NCI-H2107 treated with DMSO at 0.1 percent for 48 hours (cell line): ENCODE measurements around the gene CPT1A.

Experiments used
- DNase-seq: peaks from one replicate; lab custom pipeline; 2025; ENCODE audit not compliant: unreplicated experiment; lab: John Stamatoyannopoulos, UW

The CPT1A gene

DNA sequence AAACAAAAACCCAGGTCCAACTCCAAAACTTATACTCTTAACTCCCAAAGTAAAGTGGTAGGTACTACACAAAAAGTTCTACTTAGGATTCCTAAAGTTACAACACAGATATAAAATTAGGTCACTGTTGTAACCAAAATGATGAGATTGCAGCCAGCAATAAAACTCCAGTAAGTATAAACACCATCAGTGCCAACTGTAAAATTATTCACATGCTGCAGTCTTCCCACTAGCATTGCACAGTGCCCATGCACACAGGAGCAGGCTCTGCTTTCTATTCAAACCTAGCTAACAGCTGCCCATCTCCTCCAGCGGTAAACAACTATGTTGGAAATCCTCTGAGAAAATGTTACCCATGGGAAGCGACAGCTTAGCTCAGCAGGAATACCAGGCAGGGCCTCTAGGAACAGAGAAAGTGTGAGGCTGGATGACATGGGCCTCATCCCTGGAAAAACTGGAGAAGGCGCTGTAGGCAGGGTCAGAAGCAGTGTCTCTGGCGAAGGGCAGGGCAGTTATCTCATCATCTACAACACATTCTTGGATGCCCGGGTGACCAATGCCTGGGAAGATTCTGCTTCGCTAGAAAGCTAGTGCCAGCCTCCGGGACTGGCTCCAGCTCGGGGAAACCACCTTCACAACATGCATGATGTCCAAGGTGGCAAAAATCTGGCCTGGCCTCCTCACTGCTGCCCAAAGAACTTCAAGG is 9.1 kb downstream of the CPT1A start:
- DNase-seq = no peak

DNA sequence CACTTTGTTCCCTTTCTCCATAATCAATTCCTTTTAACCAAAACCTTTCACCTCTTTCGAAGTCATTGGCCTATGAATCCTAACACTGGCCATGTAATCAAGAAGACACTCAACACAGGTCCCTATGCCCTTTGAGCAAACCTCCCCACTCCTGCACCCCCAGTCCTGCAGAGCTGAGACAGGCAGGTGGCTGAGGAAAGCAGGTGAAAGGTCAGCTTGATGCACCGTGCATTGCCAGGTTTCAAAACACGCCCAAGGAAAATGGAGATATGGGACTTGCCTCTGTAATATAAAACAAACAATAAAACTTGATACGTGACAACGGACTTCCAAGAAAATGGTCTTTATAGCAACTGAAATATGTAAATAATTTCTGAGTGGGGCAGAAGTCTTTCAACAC is 10.6 kb downstream of the CPT1A start:
- no peak for DNase-seq

DNA sequence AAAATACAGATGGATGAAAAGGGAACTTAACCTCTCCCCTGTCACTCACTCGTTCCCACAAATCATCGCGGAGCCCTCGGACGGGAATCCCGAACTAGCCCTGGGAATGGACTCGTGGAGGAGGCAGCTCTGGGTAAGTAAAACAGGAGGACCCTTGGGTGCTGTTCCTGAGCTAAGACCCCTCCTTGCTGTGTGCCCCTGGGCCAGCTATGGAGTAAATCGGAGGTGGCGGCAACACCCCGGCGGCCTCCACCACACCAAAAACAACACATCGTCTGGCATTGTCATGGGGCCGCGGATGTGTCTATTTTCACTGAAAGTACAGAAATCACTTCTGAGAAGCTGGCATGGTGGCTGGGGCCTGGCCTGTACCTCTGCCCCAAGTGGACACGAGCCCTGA is 12.1 kb downstream of the CPT1A start:
- DNase-seq = no peak

DNA sequence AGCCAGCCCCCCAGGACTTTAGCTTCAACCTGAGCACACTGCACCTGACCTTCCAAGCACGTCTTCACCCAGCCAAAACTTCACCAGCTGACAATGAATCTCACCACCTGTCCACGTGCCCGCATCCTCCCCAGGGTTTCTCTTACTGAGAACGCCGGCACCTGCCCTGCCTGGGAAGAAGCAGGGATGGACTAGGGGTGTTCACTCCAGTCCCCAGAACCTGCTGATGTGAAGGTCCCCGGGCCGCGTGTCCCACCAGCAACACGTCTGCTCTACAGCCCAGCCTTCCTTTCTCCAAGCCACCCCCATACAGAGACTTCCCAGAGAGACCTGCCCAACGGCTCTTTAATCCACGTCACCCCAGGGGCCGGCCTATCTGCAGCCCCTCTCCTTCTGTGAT is 12.8 kb downstream of the CPT1A start:
- DNase-seq = no peak

DNA sequence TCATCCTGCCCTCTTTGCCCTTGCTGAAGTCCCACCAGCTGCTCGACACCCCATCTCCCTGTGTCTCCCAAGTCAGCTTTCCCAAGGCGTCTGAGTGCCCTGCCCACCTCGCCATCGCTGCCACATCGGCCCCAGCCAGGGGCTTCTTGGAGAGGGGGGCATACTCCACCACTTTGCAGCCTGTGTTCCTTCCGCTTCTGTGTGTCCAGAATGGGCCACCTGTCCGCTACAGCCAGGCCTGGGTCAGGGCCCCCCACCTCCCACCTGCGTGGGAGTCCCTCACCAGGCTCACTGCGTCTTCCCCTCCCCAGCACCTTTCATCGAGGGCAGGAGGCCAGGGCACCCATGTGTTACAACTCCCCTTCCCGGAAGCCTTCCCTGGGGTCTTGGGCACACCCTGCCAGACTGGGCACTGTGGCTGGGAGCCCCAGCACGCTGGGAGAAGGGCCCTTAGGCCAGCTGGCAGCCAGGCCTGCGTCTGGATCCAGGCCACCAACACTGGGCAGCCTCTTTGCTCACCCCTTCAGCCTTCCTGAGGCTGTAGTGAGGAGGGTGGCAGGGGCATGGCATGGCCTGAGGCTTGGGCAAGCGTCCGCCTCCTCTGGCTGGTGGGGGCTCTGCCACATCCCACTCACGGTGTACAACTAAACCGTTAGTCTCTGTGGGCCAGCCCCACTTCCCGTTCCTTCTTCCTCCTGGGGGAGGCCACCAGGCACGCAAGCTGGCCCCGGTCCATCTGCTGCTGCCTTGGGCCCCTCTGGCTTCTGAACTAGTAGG is 13.4 kb downstream of the CPT1A start:
- DNase-seq = no peak

DNA sequence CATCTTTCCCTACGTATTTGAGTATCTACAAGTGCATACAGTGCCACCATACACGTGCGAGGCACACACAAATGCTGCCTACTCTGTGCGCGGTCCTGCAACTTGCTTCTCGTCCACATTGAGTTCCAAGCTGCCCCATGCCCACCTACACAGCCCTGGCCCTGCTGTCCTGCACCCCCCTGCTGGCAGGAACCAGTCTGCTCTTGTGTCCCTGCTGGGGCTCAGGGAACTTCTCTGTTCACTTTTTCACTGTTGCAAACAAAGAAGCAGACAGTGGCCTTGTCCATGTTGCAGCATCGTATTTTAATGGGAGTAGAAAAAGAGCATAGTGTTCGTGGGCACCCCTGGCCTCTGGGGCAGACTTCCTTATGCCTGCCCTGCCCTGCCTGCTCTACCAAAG is 14.0 kb downstream of the CPT1A start:
- no peak for DNase-seq

DNA sequence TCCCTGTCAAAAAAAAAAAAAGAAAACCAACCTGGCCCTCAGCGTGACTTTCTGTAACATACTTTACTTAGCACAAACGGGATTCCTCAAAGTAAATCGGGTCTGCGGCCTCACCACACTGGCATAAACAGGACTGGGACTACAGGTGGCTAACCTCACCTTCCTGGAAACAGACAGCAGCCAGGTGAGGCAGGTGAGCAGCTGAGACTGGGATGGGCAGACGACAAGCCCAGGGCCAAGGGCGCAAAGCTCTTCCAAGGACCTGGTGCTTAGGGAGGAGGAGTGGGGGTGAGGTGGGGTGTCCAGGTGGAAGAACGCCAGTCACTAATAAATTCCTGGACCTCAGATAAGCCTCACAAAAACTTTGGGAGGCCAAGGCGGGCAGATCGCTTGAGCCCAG is 15.0 kb downstream of the CPT1A start:
- no peak for DNase-seq

DNA sequence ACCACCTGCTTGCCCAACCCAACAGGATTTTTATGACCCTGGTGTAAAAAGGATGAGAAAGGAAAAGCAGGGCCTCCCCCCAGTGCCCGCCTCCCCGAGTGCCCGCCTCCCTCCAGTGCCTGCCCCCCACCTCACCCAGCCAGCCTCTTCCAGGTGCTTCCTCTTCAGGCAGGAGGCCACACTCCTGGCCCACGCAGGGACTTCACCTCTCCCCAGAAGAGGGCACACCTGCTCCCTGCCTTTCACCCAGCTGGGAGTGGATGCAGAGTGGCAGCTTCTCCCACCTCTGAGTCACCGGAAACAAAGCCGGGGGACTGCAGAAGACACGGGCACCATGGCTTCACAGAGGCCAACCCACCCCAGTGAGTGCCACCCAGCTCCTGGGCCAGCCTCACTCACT is 16.1 kb downstream of the CPT1A start:
- DNase-seq = no peak

DNA sequence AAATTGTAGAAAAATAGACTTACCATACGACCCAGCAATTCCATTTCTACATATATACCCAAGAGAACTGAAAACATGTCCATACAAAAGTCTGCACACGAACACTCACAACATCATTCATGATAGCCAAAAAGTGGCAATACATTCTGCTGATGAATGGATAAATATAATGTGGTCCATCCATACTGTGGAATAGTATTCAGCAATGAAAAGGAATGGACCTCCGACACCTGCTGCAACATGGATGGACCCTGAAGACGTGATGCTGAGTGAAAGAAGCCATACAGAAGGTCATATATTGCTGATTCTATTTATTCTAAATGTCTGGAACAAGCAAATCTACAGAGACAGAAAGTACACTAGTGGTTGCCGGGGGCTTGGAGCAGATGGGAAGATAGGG is 19.2 kb downstream of the CPT1A start:
- DNase-seq = no peak

DNA sequence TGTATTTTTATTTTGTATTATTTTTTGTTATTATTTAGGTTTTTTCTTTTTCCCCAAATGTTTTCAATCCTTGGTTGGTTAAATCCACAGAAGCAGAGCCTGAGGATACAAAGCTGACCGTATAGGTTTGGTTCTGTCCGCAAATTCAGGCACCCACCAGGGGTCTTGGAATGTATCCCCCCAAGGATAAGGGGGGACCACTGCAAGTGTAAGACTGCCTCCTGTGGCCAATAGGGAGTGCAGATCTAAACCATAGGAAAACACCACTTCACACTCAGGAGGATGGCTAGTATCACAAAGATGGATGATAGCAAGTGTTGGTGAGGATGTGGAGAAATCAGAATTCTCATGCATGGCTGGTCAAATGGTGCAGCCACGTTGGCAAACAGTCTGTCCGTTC is 20.0 kb downstream of the CPT1A start:
- DNase-seq = no peak

DNA sequence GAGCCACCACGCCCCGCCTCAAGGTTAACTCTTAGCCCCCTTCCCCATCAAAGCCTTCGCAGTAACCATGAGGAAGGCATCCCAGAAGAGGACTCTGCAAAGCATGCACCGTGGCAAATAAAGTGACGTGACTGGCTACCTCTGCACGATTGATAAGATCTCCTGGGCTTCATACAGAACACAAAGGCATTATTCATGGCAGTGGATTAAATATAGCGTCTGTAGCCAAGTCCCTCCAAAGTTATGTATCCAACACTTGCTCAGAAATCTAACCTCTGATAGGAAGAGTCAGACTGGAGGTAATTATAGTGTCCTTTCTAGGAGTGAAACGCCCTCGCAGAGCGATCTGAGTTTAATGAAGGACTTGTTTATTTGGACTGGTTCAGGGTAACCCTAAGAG is 22.4 kb downstream of the CPT1A start:
- DNase-seq = no peak

DNA sequence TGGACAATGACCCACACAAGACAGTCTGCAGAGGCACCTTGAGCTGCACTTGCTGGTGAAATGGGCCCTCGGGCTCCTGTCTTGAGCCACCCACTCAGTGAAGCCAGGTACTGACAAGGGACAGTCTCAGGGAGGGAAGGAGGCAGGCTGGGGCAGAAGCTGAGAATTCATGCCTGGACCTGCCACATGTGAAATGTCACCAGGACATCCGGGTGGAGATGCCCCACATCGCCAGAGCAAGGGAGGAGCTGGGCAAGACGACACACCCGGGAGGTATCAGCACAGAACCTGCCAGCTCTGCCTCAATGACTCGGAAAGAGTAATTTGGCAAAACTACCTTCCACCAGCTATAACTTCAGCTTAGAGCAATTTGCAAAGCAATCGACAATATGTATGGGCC is 23.5 kb downstream of the CPT1A start:
- no peak for DNase-seq

DNA sequence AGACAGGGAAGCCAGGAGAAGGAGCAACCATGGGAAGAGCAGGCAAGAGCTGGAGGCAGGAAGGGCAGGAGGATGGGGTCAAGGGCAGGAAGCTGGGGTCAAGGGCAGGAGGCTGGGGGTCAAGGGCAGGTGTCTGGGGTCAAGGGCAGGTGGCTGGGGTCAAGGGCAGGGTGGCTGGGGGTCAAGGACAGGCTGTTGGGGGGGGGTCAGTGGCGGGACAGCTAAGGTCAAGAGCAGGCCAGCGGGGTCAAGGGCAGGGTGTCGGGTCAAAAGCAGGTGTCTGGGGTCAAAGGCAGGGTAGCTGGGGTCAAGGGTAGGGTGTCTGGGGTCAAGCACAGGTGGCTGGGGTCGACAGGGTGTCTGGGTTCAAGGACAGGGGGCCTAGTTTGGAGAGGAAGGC is 24.2 kb downstream of the CPT1A start:
- no peak for DNase-seq

DNA sequence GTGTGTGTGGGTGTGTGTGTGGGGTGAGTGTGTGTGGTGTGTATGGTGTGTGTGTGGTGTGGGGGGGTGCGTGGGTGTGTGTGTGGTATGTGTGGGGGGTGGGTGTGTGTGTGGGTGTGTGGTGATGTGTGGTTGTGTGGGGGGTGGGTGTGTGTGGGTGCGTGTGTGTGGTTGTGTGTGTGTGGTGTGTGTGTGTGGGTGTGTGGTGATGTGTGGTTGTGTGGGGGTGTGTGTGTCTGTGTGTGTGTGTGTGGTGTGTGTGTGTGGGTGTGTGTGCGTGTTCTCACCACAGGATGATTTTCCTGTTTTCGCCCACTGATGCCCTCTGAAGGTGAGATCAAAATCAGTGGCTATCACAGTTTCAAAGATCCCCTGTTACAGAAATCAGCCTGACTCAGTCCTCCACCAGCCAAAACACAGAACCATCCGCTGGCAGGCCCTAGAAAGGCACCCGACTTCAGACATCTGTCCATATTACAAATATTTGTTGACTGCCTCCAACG is 24.7 kb downstream of the CPT1A start:
- no peak for DNase-seq

DNA sequence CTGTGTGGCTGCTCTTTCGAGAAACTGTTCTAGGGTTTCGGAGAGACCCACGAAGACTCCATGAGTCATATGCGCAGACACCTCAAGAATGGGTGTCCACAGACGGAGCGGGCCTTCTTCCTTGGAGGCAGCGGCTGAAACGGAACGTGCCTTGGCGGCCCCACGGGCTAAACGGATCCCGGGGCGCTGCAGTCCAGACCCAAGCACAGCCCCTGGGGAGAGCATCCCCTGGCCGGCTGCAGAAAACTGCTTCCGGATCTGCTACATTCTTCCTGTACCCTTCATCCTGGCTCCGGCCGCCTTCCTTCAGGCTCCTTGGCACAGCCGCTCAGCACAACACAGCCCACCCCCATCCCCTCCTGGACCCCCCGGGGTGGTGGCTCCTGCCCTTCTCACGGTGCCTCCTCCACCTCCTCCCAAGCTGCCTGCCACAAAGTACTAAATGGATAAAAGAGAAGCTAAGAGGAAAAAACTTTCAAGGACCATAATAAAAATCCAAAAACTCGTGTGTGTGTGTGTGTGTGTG is 25.4 kb downstream of the CPT1A start:
- DNase-seq = no peak

DNA sequence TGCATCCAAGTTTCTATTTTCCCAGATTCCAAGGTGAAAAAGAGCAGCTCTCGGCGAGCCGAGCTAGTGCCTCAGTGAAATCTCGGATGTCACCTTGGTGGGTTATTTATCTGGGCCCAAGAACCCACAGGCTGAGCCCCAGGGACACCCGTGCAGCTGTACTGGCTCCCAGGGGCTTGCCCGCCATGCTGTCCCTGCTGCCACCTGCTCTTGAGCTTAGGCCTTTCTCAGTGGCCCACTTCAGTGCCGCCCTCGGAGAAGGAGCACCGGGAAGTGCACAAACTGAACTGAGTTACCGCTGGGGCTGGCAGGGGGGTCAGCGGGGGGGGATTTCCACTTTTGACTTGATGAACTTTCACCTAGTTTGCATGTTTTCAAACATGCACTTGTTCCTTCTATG is 27.9 kb downstream of the CPT1A start:
- no peak for DNase-seq

DNA sequence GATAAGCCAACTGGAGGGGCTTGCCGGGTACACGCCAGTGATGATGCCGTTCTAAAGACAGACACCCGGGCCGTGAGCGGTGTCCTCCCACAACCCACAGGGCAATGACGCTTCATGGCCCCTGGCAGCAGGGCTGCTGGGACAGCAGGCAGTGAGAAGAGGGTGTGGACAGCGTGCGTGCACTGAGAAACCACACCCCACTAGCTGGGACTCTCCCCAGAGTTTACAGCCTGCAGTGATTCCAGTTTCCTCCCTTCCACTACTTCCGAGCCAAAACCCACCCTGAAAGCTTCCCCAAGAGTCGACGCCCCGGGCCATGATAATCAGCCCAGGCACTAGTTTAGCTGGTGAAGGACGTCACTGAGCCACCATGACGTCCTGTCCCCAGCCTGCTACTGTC is 29.2 kb downstream of the CPT1A start:
- DNase-seq = no peak

DNA sequence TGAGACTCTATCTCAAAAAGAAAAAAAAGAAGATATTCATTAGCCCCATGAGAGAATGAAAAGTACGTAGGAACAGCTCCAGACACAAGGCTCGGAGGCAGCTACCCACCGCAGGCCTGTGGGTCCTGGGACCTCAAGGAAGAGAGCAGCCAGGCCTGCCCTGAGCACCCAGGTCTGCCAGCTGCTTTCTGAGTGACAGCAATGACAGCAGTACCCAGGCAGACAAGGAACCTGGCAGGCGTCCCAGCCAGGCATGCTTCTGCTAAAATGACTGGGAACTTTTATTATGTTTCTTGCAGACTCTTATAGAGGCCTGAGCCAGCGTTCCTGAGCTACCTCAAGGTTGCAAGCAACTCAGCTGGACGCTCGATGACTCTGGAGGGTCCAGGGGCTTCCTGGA is 31.6 kb downstream of the CPT1A start:
- DNase-seq = no peak

DNA sequence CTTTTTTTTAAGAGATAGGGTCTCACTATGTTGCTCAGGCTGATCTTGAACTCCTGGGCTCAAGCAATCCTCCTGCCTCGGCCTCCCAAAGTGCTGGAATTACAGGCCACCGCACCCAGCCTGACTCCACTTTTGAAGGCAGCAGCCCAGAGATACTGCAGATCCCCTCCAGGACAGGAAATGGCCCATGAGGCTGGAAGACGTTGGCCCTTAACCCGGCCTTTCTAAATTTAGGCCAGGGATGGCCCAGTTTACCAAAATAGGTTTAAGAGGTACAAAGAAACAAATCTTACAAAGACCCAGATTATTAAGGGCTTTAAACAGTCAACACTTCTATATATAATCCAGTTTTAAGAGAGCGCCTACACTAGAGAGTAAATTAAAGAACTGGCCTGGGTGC is 32.2 kb downstream of the CPT1A start:
- no peak for DNase-seq

DNA sequence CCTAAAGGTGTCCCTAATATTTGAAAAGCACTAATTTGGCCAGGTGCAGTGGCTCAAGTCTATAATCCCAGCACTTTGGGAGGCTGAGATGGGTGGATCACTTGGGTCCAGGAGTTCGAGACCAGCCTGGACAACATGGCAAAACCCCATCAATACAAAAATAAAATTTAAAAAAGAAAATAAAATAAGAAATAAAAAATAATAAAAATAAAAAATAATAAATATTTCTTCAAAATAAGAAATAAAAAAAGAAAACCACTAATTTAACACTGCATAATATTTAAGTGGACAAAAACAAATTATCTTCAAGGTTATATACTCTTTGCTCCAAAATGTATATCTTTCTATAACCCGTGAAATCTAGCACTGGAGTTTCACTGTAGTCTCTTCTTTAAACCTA is 32.9 kb downstream of the CPT1A start:
- no peak for DNase-seq

DNA sequence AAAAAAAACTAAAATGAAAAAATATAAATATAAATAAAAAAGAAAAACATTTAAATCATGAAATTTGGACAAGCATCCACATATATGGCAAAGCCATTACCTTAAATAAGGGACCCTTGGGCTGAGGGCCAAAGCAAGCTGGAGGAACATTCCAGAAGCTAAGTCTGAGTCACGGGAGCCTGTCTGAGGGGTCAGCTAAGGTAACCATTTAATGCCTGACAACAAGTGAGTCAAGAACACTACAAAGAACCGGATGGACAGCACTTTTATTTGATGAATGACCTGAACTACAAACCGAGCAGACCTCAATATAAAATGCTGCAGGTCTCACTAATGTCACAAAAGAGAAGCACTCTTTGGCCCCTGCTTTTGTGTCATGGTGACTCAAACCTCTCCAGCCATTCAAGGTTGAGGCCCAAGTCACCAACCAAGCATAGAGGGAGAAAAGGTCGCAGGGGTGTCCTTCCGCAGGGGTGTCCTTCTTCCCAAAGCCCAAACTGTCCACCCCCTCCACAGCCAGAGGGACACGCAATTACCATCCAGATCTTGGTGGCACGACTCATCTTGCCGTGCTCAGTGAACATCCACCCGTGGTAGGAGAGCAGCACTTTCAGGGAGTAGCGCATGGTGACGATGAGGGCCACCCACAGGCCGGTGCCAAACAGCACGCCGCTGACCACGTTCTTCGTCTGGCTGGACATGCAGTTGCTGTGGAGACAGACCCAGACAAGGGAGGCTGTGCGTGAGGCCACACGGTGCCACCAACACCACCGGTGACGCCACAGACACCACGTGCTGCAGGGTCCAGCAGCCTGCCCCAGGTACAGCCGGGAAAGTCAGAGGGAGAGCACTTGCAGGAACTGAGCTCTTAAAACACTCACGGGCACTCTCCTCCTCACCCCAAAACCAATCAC is 34.5 kb downstream of the CPT1A start:
- DNase-seq = no peak
